KOPT-K1 (cell line): ENCODE data around the gene FAM222A.

Source experiments
- H3K27ac ChIP-seq: fragments of 200-600 bp; sonication (generic); 2 replicates; pipeline ENCODE4 v1.5.1; 2016; ENCODE audit warnings: antibody characterized with exemption, mild to moderate bottlenecking, low read depth, low read length; ENCODE audit not compliant: poor library complexity, severe bottlenecking
- H3K36me3 ChIP-seq: fragments of 200-600 bp; sonication (generic); 2 replicates; pipeline ENCODE4 v1.5.1; 2017; ENCODE audit warnings: antibody characterized with exemption, mild to moderate bottlenecking, low read length, moderate library complexity; ENCODE audit not compliant: insufficient read depth
- H3K9me3 ChIP-seq: fragments of 200-600 bp; sonication (generic); 2 replicates; pipeline ENCODE4 v1.5.1; 2017; ENCODE audit warnings: antibody characterized with exemption, low read length, mild to moderate bottlenecking; ENCODE audit not compliant: insufficient read depth, poor library complexity, severe bottlenecking

The FAM222A gene

GRCh38 chr12:109724321-109724892, 10.8 kb downstream of the FAM222A start:
- no peak overlapping the region for H3K27ac ChIP-seq
- no peaks in the 10 kb centered on the region for H3K36me3 ChIP-seq
- H3K9me3 ChIP-seq: no peaks in the 10 kb centered on the region

GRCh38 chr12:109725321-109726105, 11.9 kb downstream of the FAM222A start:
- Histone ChIP-seq H3K9me3 (no peaks in the 10 kb centered on the region), H3K27ac (no peak overlapping the region), H3K36me3 (no peaks in the 10 kb centered on the region)

- H3K27ac ChIP-seq: no peak overlapping the region
- H3K9me3 ChIP-seq: no peaks in the 10 kb centered on the region
- H3K36me3 ChIP-seq: no peaks in the 10 kb centered on the region
Observed at GRCh38 chr12:109726106-109726497, 12.5 kb downstream of the FAM222A start.

- no peak overlapping the region for H3K27ac ChIP-seq
- H3K9me3 ChIP-seq: no peaks in the 10 kb centered on the region
- no peaks in the 10 kb centered on the region for H3K36me3 ChIP-seq
Observed at GRCh38 chr12:109726511-109727038, 12.9 kb downstream of the FAM222A start.

GRCh38 chr12:109727039-109727723, 13.6 kb downstream of the FAM222A start:
- H3K27ac ChIP-seq: no peak overlapping the region
- H3K9me3 ChIP-seq: no peaks in the 10 kb centered on the region
- H3K36me3 ChIP-seq: no peaks in the 10 kb centered on the region

- no peak overlapping the region for H3K27ac ChIP-seq
- no peaks in the 10 kb centered on the region for H3K36me3 ChIP-seq
- no peaks in the 10 kb centered on the region for H3K9me3 ChIP-seq
Observed at GRCh38 chr12:109727746-109728726, 14.4 kb downstream of the FAM222A start.

- H3K27ac ChIP-seq: no peak overlapping the region
- no peaks in the 10 kb centered on the region for H3K36me3 ChIP-seq
- H3K9me3 ChIP-seq: no peaks in the 10 kb centered on the region
Observed at GRCh38 chr12:109728921-109729320, 15.3 kb downstream of the FAM222A start.

GRCh38 chr12:109729371-109729781, 15.8 kb downstream of the FAM222A start:
- H3K27ac ChIP-seq: no peak overlapping the region

GRCh38 chr12:109729801-109730200, 16.2 kb downstream of the FAM222A start:
- H3K27ac ChIP-seq: no peak overlapping the region
- no peaks in the 10 kb centered on the region for H3K36me3 ChIP-seq

More at GRCh38 chr12:109729371-109729781, 15.8 kb downstream of the FAM222A start:
- no peaks in the 10 kb centered on the region for H3K9me3 ChIP-seq
- no peaks in the 10 kb centered on the region for H3K36me3 ChIP-seq

GRCh38 chr12:109730306-109731145, 16.9 kb downstream of the FAM222A start:
- Histone ChIP-seq H3K27ac (no peak overlapping the region), H3K36me3 (no peaks in the 10 kb centered on the region), H3K9me3 (no peaks in the 10 kb centered on the region)

More at GRCh38 chr12:109729801-109730200, 16.2 kb downstream of the FAM222A start:
- no peaks in the 10 kb centered on the region for H3K9me3 ChIP-seq

- H3K27ac ChIP-seq: no peak overlapping the region
- no peaks in the 10 kb centered on the region for H3K9me3 ChIP-seq
- no peaks in the 10 kb centered on the region for H3K36me3 ChIP-seq
Observed at GRCh38 chr12:109731231-109731731, 17.7 kb downstream of the FAM222A start.

- no peaks in the 10 kb centered on the region for H3K9me3 ChIP-seq
- H3K36me3 ChIP-seq: no peaks in the 10 kb centered on the region
- H3K27ac ChIP-seq: no peak overlapping the region
Observed at GRCh38 chr12:109731806-109732205, 18.2 kb downstream of the FAM222A start.
